COLO668 (cell line): ENCODE data around the gene SLITRK4.

Experiments
- DNase-seq: peaks from one replicate; lab custom pipeline; 2025; ENCODE audit not compliant: unreplicated experiment; lab: John Stamatoyannopoulos, UW

Gene SLITRK4

GRCh38 chrX:143635915-143636314 lies at the start of gene SLITRK4:
TSS of gene SLITRK4 (minus strand) at chrX:143636101. CDS start at chrX:143631108, 4,993 bp downstream.
- DNase-seq, result no peak

- no peak for DNase-seq
Measured at GRCh38 chrX:143683486-143683885, 47.6 kb upstream of the SLITRK4 start.

DNA sequence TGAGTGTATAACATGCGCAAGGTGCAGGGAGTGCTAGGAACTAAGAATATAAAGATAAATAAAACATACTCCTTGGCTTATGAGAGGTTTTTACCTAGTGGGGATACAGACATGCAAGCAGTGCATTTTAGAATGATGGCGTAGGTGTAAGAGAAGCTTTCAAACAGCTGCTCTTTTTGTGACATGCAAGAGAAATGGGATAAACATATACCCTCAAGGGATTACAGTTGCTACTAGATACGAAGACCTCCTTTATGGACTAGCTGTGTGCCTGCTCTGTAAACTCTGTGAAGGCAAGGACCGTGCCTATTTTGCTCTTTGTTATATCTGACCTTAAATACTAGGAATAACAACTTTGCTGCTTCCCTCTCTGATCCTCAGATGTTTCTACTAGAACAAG lies 39.0 kb upstream of the SLITRK4 start:
- no peak for DNase-seq

DNA sequence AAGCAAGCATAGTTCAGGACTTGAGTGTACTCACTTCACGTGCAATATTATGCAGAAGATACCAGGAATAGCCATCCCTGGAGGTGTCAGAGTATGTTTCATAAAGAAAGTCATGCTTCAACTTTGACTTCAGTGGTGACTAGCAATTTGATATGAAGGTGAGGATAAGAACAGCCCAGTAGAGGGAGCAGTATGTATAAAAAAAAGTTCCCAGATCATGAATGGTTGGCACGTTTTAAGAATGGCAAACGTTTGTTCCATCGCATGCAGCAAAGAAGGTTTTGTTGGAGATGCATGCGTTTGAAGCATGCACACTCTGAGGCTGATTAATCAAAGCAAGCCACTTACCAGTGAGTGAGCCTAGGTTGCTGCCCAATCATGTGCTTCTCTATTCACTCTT lies 33.5 kb upstream of the SLITRK4 start:
- DNase-seq, result no peak

- DNase-seq, result no peak
Measured at GRCh38 chrX:143664302-143664701, 28.4 kb upstream of the SLITRK4 start.

DNA sequence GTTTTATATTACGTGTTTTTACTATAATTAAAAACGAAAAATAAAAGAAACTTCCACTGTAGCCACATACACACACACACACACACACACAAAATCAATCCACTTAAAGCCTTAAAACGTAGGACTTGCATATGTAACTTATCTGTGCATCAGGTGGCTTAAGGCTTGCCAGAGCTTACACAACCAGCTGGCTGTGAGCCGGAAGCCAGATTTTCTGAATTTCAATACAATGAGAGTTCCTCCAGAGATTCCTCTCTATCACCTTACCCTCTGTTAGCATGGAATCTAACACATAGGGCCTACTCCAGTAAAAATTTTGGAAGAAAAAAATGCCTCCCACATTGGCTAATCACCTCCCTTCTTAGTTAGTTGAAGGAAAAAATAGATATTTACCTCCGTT lies 27.9 kb upstream of the SLITRK4 start:
- no peak for DNase-seq

DNA sequence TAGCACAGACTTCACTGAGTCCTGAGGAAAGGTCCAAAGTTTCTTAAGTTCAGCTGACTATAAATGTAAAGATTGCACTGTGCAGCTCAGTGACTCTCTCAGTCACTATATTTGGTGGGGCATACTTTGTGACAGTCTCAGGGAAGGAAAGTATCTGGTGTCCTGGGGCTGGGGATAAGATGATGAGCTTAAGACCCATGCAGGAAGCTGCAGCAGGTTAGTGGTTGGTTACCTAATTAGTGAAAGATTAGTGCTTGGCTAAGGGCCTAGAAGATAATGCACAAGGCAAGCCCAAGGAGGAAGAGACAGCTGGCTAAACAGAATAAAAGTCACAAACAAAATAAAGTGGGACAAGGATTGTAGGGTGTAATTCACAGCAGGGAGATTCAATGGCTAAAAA lies 25.4 kb upstream of the SLITRK4 start:
- no peak for DNase-seq

DNA sequence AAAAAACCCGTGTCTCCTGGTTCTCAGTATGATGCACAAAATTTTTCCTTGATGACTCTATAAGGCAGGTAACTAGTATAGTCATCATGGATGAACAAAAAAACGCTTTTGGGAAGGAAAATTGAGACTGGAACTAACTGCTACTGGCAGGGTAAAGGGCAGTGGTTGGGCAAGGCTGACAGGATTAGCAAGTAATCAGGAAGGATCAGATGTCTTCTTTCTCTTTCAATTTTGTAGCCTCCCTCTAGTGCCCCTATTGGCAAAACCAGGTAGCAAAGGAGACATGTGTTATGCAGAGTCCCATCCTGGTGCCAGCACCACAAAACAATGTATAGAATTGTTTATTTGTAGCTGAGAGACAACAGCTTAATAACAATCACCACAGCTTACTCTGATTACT lies 12.8 kb upstream of the SLITRK4 start:
- no peak for DNase-seq

- DNase-seq, result no peak
Measured at GRCh38 chrX:143642426-143642825, 6.5 kb upstream of the SLITRK4 start.

DNA sequence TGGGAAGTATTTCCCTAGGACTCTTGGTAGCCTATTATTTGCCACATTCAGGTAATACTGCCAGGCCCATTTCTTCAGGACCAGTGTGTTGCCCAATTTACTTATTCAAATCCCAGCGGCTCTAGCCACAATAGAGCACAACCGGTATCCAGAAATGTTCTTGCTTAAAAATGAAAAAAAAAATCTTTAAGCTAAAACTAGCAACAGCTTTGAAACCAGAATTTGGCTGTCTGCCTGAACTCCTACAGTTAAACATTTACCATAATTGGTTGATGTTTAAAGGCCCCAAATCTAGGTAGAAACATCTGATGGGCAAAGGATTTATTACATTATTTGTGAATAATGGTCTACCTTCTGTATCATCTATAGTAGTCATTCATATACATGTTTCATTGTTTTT lies 930 bp upstream of the SLITRK4 start:
- no peak for DNase-seq

DNA sequence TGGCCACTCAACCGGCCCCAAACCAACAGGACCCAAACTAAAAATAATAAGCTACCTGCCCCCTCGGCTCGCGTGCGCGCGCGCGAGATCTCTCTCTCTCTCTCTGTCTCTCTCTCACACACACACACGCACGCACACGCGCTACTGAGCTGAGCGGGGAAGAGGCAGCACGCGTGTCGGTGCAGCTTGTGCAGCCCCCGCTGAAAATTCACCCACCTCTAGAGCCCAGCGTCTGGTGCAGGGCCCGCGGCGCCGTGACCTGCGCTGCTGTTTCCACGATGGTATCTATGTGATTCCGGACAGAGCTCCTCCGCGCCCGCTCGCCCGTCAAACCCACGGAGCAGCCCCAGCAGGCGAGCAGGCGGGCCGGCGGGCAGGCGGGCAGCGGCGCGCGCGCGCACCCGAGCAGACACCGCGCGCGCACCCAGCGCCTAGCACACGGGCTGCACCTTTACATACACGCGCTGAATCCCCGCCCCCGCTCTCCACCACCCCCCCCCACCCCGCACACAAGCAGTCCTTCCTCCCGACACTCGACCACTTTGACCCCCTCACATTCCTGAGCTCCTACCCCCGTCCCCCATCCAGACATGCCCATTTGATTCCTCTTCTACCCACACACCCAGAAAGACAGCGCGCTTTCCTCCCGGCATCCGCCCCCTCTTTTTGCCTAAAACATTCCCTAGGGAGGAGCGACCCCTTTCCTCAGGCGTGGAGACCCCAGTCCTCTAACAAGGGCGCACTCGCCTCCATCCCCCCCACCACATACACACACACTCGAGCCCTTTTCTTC lies 1.0 kb downstream of the SLITRK4 start:
- DNase-seq, result no peak

DNA sequence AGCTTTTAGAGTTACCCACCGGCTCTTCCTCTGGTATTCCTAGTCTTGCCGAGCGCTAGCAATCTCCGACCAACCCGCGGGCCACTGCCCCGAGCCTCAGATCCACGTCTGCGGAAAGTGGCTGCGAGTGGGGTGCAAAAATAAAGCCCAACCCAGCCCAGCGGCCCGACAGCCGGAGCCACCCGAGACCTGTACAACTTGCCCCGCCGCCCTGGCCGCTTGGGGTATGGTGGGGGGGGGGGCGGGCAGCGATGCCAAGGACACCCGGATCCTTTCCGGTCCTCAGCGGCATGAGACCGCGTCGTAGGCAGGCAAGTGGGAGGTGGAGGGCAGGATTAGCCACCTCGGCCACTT lies 1.6 kb downstream of the SLITRK4 start:
- no peak for DNase-seq

DNA sequence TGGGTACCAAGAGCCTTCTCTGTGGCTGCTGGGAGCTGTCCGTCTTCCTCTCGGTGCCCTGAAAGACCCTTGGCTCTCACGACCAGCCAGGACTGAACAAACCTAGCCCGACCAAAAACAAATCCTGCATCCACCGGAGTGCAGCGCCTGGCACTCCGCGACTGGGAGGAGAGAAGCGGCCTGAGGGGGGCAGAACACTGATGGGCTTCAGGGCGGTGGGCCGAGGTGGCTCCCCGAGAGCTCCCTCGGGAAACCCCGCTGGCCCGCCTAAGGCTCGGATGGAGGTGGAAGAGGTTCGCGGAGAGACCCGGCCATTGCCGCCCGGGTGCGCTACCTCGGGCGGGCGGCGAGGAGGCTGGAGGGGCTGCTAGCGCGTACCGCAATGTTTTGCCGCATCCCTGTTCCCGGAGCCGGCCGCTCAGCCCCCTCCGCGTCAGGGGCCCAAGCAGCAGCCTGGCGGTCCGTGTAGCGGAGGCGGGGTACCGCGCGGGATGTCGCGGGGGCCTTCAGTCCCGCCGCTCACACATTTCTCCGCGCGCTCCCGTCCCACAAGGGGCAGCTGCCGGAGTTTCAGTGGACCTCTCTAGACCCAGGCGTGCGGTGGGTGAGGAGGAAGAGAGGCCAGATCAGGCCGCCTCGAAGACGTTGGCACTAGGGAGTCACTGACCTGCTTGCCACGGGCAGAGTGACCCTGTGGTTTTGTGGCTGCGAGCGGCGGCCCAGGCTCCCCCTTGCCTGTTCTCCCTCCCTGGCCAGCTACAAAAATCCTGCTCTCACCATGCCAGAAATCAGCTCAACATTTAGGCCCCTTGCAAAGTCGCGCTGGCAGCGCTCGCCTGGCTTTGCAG lies 2.2 kb downstream of the SLITRK4 start:
- no peak for DNase-seq

DNA sequence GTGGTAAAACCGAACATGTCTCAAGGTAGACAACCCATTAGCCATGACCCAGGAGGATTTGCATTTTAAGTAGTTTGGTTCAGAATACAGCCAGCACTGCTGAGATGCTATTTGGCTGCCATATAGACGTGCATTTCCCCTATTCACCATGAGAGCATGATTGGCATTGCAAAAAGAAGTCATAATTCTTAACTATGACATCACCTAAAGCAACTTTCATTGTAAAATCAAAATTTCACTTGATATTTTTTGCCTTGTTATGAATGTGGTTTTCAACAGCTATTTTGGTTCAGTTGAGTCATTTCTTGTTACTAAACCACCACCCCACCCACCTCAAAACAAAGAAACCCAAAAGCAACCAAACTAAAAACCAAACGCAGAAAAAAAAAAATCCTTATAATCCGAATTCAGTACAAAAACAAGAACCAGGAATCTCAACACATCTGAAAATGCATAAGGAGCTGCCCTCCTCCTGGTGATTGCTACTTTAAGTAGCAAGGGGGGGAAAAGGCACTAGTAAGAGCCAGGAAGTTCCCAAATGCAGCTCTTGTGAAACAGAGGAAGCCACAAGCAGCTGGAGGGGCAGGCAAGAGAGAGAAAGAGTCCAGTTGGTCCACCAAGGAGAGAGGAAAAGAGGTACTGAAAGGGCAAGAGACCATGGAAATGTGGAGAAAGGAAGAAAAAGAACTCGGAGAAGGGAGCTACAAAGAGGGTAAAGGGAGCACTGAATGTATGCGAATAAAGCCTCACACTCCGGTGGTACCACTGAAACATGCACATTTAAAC lies 3.1 kb downstream of the SLITRK4 start:
- no peak for DNase-seq

GRCh38 chrX:143623657-143624056 lies 12.2 kb downstream of the SLITRK4 start:
- DNase-seq, result no peak

- no peak for DNase-seq
Measured at GRCh38 chrX:143621276-143621675, 14.6 kb downstream of the SLITRK4 start.

DNA sequence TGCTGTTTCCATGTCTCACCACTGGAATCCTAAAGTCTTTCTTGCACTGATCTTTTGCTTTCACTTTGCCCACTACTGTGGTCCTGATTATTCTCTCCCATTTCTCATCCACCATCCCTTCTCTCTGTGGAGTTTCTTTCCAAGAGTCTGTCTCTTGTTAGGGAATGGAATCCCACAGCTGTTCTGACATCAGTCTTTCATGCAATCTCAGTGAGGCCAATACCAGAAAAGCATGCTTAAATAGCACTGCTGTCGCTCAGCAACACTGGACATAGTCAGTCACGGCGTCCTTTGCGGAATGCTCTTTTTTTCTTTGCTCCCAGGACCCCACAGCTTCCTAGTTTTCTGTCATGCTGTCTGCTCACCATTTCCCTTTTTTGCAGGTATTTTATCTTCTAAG lies 20.1 kb downstream of the SLITRK4 start:
- DNase-seq, result no peak

DNA sequence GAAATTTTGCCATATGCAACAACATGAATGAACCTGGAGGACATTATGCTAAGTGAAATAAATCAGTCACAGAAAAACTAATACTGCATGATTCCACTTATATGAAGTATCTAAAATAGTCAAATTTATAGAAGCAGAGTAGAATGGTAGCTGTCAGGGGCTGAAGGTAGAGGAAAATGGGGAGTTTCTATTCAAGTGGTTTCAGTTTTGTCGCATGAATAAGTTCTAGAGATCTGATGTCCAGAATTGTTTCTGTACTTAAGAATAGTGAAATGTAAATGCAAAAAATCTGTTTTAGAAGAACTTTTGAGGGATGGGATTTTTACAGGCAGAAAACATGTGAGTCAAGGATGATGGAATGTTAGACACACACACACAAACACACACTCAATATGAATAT lies 34.1 kb downstream of the SLITRK4 start:
- no peak for DNase-seq

DNA sequence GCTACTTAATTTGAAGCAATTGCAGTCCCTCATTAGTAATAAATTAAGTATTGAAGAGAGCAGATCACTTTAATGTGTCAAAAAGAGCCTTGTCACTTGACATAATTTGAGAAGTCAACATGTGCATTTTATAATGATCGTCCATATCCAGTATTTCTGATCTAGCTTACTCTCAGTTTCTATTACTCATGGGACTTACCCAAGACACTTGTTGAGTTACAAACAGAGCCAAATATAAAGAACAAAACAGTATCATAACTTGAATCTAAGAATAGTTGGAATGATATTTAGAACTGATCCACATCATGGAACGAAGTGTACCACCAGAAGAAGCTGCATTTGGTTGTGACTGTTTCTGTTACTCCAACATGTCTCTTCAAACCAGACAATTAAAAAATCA lies 54.7 kb downstream of the SLITRK4 start:
- no peak for DNase-seq

- no peak for DNase-seq
Measured at GRCh38 chrX:143580266-143580665, 55.6 kb downstream of the SLITRK4 start.
